Stimulated activated CD8-positive, alpha-beta memory T cell treated with anti-CD3 and anti-CD28 coated beads, Interleukin-7, amount 100 ng/mL, for 48 hours (primary cell): ENCODE measurements around the gene PKIG.
"Not testable (repeated sequence)": the region's sequence is repeated elsewhere in the genome, so short reads cannot be mapped to it uniquely, and the experiment has no call there.

ENCODE experiments used
- DNase-seq, 2 donors: peaks; one replicate each; pipeline ENCODE4 v3.0.0-alpha.2; 2020; ENCODE audit warnings: low read depth in 1 of 2; ENCODE audit errors: extremely low read depth in 1 of 2

Gene PKIG

DNA sequence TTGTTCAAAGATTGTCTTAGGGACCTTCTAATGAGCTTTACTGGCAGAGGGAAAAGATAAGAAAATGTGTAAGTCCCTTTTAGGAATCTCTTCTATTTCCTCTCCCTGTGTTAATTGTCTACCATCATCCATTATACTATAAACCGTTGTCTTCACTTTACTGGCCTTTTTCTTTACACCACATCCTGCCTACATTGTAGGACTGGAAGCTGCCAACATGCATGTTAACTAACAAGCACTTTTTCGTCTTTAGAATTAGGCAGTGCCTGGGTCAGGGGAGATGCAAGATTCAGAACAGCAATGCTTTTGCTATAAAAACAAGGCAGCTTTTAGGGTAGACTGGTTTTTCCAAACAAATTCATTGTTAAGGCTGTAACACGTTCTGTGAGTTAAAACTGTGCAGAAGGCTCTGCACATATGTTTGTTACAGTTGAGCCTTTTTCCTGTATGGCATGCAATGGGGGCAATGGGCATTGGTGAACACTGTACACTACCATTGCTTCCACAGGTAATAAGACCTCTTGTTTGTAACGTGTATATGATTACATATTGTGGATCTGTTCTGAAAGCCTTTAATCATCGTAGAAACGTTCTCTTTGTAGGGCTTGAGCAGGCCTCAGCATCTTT, 10.9 kb upstream of the PKIG start:
- no peak for DNase-seq

DNA sequence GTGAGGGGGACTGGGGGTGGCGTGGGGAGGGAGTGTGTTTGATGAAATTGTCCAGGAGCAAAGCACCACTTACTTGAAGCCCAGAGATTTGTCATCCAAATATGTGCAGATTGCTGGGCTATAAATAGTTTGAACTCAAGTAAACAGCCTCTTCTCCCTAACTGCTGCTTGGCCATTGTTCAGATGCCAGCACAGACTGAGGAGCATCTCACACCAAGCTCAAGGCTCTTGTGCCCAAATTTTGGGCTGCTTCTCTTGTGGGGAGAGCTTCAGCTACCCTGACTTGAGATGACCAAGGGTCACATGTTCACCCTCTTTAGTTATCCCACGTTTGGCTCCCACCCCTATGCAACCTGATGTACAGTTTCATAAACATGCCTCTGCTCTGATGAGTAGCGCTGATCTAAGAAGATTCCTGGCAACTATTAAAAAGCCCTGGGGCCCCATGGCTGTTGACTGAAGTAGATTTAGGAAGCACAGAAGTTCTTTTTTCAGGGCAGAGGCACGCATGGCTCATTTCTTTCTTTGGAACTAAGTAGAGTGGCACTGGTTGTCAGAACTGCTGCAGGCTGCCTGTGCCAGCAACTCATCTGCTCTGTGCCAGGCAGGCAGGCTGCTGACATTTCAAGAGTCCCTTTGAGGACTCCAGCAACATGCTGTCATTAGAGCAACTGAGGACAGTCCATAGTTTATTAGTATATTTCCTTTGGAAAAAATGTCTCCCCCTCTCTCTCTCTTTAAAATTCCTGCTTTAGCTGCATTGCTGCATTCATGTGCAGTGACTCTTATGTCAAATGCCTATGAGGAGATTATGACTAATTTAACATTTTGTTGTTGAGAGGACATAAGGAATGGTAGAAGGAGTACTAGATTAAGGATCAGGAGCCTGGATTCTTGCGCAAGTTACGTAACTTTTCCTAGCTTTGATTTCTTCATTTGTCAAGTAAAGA, 9.6 kb upstream of the PKIG start:
- no peak for DNase-seq

DNA sequence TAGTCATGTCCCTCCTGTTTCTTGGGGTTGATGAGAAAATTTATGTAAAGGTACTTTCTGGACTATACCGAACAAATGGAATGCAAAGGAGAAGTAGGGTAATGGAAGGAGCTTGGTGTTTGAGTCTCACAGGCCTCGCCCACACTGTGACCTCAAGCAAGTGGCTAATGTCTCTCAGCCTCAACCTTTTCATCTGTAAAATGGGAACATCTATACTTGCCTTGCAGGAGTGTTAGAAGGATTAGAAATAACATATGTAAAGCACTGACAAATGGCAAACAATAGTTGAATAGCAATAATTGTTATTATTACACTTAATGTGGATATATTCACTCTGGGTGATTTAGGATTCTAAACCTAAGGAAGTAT, 8.9 kb upstream of the PKIG start:
- no peak for DNase-seq

DNA sequence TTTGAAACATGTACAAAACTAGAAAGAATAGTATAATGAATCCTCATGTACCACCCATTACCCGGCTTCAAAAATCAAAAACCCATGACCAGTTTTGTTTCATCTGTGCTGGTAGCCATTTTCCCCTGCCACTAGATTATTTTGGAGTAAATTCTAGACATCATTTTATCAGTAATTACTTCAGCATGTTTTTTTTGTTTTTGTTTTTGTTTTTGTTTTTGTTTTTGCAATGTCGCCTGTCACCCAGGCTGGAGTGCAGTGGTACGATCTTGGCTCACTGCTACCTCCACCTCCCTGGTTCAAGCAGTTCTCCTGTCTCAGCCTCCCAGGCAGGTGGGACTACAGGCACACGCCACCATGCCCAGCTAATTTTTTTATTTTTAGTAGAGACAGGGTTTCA, 8.0 kb upstream of the PKIG start:
- no peak for DNase-seq

DNA sequence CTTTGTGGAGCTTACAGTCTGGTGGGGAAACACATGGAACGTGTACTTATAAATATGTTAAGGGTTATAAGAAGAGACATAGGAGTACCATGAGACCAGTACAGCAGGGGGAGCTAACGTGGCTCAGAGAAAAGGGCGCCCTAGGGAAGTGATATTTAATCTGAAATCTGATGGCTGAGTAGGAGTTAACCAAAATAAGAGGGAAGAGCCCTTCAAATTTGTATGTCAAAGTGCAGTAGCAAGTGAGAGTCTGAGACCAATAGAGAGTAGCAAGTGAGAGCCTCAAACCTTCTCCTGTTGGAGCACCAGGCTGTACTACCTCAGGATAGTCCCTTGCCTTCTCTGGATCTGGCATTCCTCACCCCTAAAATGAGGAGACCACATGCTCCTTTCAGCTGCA, 6.1 kb upstream of the PKIG start:
- DNase-seq: no peak

DNA sequence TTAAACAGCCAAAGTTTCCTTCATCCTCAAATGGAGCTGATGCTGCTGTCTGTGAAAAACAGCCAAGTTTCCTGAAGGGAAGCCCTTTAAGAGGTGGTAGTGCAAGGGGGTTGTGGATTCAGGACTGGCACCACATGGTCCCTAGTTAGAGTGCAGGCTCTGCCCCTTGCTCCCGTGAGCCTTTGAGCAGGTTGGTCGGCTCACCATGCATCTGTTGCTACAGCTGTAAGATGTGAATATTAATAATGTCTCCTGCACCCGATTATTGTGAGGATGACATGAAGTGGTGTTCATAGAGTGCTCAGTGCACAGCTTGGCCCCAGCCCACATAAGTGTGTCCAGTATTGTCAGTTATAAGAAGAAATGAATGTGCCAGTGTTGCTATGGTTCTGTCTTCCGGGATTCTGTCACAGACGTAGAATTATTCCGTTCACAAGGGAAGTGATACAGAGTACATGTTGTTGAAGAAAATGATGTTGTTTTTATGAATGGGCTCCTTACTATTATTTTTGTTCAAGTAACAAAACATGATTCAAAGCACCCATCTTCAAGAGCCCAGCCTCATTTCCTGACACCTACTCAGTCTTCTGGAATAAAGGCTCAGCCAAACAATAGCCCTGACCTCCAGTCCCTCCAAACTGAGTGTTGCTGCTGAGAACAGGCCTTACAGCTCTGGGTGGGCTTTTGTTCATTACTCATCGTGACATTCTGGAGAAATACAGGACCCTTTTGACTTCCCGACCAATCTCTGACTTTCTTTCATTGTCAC, 2.9 kb upstream of the PKIG start:
- DNase-seq: no peak

DNA sequence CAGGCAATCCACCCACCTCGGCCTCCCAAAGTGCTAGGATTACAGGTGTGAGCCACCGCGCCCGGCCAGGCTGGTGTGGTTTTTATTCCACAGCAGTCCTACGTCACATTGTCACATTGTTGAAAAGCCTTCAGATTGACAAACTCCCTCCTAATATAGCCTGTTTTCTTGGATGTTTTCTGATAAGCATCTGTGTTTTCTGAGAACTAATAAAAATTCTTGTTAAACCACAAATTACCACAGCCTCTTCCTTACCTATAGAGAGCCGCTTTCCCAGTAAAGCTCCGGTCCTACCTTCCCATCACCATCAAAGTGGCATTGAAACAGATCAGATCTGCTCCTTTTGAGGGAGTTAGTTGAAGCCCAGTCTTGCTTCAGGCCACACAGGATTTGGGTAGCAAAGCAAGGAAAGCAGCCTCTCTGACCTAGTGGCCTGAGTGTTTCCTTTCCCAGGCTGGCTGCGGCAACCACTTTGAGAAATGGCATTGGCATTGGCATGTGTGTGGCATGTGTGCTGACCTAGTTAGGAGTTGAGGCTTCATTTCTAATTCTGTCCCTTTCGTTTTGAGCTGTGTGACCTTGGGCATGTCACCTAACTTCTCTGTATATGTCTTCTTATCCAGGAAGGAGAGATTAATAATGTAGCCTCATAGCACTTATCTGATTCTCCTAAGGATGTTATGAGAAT, 1.7 kb upstream of the PKIG start:
- DNase-seq: no peak

DNA sequence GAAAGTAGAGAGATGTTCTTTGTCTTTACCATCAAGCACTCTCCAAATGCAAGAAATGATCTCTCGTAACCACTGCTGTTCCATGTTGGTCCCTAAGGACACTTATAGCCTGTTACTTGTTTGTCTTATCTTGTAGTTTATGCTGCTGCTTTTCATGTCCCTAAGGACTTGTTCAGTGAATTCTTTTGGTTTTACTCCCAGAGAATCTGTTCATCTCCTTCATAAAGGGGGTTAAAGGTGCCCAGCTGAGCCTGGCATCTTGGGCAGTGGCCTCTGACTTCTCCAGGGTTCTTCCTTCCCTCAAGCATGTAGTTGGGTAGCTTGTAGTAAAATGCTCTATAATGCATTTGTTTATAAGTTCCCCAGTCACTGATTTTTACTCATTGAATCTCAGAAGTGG, 864 bp upstream of the PKIG start:
- DNase-seq: no peak

DNA sequence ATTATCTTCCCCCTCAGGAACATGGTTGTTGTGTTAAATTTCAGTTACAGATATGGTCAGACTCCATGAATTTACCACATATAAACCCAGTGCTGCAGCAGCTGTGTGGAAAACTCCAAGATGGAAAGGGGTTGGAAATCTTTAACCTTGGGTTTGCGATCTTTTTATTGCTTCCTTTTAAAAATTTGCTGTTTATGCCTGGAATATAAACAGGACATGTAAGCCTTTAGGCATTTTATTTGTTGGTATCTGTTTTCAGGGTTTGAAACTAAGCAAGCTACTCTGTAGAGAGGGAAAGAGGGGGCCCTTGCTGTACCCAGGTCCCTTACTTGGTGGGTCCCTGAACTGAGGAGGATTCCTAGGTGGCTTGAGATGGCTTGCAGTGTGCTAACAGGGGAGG, 778 bp downstream of the PKIG start:
- DNase-seq: no peak

DNA sequence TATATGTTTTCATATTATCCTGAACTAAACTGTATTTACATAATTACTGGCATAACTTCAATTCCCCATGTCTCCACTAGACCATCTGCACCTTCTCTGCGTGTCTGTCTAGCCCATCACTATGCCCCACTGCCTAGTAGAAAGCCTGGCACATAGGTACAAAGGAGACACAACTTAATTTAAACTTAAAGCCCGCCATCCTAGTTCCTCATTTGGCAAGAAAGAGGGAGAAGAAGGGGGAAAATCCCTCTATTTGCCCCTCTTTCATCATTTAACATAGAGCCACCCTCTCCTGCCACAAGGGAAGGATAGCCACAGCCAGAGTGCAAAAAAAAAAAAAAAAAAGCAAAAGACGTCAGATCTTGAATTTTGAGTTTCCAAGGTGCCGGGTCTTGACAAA, 1.8 kb downstream of the PKIG start:
- DNase-seq: no peak

DNA sequence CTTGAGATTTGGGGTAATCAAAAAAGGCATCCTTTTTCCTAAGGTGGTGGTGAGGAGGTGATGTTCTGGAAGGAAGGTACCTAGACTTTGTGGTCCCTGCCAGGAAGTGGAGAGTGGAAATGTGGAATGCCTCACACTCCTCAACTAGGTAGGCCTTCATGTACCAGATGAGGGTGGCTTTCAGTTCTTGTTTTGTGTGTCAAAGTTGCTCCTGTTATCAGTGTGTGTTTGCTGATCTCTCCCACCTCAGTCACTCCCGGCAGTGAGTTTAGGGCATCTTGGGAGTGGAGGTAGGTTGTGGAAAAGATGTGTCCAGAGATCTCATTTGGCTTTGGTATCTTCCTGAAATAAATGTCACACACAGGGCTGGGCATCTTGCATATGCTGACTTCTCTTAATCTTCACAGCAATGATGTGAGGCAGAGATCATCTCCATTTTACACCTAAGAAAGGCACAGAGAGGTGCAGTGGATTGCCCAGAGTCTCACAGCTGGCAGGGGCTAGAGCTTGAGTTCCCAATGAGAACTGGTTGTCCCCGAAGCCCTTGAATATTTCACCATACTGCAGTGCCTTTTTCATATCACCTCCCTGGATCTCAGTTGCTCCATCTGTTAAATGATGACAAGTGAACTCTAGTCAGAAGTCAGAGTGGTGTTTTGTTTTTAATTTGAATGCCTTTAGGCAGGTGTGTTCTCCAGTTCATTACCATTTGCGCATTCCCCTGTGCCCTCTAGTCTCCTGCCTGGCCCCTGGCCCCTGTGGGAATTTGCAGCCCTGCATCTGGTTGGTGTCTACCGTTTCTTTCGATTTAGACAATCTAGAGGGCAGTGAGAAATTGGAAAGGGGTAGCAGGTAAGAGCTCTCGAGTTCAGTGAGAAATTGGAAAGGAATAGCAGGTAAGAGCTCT, 2.9 kb downstream of the PKIG start:
- no peak for DNase-seq

DNA sequence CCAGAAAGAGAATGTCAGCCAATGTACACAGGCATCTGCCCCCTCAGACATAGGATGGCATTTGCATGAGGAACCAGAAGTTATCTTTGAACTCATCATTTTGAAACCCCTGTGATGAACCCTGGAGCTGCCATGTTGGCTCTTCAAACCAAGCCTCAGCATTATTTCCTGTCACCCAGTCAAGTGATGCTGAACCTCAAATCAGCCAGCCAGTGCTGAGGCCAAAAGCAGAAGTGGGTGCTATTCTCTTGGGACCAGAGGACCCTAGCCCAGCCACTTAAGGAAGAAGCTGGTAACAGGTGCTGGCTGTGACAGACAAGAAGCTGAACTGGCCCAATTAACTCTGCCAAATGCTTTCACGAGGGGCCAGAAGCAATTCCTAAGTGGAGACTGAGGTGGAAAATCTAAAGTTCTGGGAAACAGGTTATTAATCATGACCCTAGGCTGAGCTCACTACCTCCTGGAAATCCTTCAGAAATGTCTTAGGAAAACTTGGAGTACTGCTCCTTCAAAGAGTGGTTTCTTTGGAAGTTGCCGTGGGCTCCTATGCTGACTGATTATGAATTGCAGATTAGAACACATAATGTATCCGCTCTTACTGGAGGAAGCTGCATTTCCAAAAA, 4.0 kb downstream of the PKIG start:
- no peak for DNase-seq

DNA sequence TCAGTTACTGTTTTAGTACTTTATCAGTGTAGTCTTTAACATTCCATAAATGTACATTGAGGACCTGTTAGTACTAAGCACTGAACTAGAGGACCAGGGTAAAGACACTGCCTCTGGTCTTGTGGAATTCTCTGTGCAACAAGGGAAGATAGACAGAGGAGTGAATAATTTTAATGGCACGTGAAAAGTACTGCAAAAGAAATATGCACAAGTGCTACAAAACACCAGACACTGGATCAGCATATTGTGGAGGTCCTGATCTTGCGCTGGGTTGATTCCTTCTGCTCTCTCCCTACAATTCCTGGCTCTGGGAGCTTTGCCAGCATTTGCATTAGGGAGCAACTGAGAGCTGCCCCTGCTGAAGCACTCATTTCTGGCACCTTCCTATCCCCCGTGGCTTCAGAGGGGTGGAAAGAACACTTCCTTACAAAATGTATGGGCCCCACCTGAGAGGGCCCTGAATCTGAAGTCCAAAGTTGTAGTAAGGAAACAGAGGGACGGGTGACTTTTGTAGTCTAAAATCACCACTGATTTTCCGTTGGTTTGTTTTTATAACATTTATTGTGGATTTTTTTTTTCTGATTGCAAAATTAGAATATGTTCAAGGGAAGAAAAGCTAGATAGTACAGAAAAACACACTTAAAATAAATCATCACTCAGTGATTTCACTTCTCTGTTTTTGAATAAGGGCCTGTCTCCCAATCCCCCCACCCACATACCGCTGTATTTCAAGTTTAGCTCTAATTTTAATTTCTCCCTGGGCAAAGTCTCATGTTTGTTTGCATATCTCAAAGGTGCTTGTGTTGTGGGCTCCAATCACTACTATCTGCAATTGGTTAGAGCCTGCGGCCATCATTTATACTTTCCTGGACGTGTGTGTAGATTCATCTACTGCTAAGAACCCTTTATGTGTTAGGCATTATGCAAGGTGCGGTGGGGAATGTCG, 4.9 kb downstream of the PKIG start:
- DNase-seq: no peak

DNA sequence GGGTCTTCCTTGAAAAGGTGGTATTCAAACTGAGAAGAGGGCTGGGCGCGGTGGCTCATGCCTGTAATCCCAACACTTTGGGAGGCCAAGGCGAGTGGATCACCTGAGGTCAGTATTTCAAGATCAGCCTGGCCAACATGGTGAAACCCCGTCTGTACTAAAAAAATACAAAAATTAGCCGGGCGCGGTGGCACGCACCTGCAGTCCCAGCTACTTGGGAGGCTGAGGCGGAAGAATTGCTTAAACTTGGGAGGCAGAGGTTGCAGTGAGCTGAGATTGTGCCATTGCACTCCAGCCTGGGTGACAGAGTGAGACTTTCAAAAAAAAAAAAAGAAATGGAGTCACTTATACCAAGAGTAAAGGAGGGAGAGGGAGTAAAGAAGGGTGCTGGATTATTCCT, 5.9 kb downstream of the PKIG start:
- not testable (repeated sequence) for DNase-seq

DNA sequence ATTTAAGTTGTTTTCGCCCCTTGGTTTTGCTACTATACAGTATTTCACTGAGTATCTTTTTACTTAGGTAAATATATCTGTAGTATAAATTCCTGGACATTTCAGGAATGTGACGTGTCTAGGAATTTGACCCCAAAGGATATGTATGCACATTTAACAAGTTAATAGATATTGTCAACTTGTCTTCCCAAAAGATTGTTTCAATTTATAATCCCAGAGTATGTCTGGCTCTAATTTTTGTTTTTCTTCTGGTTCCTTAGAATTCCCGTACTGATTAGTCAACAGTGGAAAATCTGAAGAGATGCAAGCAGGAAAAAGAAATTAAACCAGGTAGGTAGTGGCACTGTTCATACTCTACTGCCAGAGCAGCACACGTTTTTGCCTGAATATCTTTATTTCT, 7.2 kb downstream of the PKIG start:
- DNase-seq: no peak

DNA sequence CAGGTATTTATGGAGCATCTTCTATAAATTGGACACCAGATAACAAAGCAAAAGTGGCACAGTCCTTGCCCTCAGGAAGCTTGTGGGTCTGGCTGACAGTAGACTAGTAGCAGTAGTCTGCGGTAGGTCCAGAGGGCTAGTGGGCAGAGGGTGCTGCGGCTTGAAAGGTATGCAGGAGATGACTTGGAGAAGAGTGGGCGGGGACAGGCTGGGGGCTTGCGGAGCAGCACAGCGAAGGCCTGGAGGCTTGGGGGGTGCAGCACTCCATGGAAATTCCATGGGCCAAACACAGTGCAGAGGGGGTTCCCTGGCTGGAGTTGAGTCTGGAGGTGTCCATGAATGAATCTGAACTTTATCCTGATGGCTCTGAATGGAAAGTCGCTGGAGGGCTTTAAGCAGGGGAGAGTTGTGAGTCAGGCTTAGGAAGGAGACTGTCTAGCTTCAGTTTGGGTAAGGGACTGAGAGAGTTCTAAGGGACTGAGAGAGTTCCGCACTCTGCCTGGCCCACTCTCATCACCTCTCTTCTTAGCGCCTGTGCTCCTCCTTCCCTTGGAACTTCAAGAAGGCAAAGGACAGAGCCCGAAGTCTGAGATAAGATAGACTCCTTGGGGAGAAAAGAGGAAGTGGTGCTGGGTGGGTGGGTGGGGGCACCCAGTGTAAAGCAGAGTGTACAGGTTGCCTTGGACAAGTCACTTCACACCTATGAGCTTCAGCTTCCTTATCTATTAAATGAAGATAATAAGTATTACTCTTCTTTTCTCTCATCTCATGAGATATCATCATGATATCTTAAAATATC, 8.8 kb downstream of the PKIG start:
- DNase-seq: no peak

DNA sequence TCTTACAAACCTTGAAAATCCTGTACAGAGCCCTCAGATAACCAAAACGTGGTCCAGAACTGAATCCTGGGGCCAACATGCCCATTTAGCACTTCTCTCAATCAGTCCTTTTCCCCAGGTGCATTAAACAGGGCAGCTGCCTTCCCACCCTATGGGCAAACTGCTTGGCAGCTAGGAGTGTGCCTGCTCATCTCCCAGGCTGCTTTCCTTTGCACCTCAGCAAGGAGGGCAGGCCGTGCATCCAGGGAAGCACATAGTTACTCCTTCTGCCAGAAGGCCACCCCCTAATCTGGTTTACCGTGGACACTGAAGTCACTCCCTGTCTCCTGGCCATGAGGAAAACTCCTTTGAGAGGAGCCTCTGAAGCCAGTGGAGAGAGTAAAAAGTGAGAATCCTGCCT, 10.0 kb downstream of the PKIG start:
- DNase-seq: no peak

DNA sequence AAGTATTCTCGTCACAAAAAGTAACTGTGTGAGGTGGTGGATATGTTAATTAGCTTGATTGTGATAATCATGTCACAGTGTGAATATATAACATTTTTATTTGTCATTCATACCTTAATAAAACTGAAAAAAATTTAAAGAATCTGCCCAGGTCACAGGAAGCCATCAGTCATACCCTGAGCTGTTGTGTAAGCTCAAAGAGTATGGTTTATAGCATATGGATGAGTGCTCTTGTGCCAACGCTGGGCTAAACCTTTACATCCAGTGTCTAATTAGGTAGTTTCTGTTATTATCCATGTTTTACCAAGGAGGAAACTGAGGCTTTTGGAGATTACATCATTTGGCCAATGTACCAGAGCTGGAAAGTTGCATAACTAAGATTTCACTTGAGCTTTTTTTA, 11.4 kb downstream of the PKIG start:
- no peak for DNase-seq
